HG03460 (cell line): Measurements from ENCODE around the gene CACNG4.
"Not testable (repeated sequence)": the region's sequence is repeated elsewhere in the genome, so short reads cannot be mapped to it uniquely, and the experiment has no call there.

Source experiments
- ATAC-seq: cut with Tn5 transposase; IDR thresholded peaks from one replicate; pipeline ENCODE4 v1.9.1; 2021; ENCODE audit not compliant: unreplicated experiment

The CACNG4 gene

DNA sequence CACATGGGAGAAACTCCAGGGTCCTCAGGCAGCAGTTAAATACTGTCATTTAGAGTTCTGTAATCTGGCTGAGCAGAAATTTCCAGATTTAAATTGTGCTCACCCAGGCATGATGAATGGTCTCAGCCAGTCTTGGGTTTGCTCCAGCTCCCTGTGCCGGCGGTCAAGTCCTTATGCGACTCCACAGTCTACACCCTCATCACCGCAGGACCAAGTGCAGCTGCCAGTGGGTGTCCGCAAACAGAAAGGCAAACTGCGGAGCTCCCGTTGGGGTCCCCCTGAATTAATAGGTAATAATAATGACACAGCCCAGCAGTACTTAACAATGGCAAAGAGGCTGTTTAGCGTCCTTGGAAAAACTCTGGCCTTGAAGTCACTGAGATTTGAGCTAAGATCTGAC is 3.9 kb upstream of the CACNG4 start:
- no peak for ATAC-seq

- ATAC-seq: no peak
These were observed 992 bp upstream of the CACNG4 start for GRCh38 chr17:66963521-66963908.

- ATAC-seq: no peak
These were observed 658 bp downstream of the CACNG4 start for GRCh38 chr17:66964930-66965800.

- no peak for ATAC-seq
These were observed 1.3 kb downstream of the CACNG4 start for GRCh38 chr17:66965801-66966262.

DNA sequence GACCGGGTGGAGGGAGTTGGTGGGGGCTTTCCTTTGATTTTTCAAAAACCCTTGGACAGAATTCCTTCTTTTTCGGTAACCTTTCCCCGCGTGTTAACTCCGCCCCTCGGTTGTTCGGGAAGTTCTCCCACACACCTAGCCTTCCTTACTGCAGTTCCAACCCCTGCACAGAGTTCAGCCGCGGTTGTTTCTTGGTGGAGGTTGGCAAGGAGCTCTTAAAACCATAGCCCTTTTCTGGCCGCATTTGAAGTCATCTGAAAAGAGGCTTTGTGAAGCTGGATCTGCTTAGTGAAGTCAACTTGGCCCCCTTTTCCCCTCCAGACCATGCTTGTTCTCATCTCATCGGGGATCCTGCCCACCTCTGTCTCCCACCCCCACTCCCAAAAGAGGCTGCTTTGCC is 1.8 kb downstream of the CACNG4 start:
- ATAC-seq: no peak

- ATAC-seq: no peak
These were observed 2.4 kb downstream of the CACNG4 start for GRCh38 chr17:66966704-66967418.

- ATAC-seq: no peak
These were observed 3.5 kb downstream of the CACNG4 start for GRCh38 chr17:66967837-66968543.

DNA sequence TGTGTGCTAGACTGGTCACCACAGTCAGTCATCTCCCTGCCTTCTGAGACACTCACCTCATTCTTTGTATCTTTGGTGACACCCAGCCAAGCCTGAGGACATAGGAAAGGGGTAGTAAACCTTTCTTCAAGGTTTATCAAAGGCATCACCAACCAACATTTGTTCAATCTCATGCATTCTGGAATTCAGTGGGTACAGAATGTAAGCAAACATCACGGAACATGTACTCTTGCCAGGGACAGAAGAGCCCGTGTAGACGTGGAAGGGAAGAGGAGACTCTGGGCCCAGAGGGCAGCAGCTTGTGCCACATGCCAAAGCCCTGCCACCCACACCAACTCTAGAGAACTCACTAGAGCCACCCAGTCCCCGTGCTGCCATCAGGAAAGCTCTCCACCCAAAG is 4.4 kb downstream of the CACNG4 start:
- no peak for ATAC-seq

DNA sequence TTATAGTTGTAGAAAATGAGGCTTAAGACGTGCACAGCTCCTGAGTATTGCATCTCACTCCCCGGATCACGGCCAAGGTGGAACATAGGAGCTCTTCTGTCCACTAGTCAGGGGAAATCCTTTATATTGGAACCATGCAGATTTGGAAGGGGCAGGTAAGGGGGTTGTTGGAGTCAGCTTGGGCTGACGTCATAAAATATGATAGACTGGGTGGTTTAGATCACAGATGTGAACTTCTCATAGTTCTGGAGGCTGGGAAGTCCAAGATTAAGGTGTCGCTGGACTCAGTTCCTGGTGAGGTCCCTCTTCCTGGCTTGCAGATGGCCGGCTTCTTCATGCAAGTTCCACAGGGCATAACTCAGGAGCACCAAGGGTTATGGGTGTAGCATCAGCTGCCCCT is 5.6 kb downstream of the CACNG4 start:
- ATAC-seq: no peak

- ATAC-seq: no peak
These were observed 6.3 kb downstream of the CACNG4 start for GRCh38 chr17:66970797-66971196.

DNA sequence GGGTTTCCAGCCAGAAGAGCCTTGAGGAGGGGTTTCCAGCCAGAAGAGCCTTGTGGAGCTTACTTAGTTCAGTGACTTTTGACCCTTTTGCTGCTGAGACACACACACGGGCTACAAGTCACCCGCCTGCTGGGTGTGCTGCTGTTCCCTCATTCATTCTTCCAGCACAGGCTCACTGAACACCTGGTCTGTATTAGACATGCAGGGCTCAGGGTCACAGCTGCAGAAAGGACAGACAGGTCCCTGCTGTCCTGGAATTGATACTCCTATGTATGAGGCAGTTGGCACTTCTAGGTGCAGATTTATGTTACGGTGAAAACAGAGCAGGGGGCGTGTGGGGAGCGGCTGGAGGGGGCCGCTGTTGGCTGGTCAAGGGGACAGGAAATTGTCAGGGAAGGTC is 6.8 kb downstream of the CACNG4 start:
- no peak for ATAC-seq

GRCh38 chr17:66971730-66972441 is 7.4 kb downstream of the CACNG4 start:
- no peak for ATAC-seq

GRCh38 chr17:66972442-66972830 is 7.9 kb downstream of the CACNG4 start:
- not testable (repeated sequence) for ATAC-seq

DNA sequence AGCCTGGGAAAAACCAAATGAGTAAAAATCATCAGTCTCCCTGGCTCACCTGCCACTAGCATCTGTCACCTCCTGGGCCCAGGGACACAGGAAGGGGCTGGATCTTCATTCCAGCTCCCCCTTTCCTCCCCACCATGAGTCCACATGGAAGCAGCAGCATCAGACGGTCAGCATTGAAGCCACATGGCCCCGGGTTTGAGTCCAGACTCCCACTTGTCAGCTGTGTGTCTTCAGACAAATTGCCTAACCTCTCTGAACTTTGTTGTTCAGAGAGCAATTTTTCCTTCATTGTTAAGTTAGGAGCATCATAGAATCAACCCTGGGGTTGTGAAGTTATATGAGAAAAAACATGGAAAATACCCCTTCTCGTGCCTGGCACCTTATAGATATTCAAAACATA is 10.7 kb downstream of the CACNG4 start:
- no peak for ATAC-seq

- no peak for ATAC-seq
These were observed 11.3 kb downstream of the CACNG4 start for GRCh38 chr17:66975614-66976378.

DNA sequence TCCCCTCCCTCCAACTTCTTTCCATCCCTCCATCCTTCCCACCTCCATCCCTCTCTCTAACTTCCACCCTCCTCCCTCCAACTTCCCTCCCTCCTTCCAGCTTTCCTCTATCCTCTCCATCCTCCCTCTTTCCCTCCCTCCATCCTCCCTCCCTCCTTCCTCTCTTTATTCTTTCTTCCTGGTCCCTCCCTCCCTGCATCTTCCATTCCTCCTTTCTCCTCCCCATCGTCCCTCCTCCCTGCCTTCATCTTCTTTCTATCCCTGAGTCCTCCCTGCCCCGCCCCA is 11.8 kb downstream of the CACNG4 start:
- no peak for ATAC-seq

- ATAC-seq: no peak
These were observed 12.3 kb downstream of the CACNG4 start for GRCh38 chr17:66976781-66977201.

GRCh38 chr17:66978514-66979061 is 14.1 kb downstream of the CACNG4 start:
- no peak for ATAC-seq

DNA sequence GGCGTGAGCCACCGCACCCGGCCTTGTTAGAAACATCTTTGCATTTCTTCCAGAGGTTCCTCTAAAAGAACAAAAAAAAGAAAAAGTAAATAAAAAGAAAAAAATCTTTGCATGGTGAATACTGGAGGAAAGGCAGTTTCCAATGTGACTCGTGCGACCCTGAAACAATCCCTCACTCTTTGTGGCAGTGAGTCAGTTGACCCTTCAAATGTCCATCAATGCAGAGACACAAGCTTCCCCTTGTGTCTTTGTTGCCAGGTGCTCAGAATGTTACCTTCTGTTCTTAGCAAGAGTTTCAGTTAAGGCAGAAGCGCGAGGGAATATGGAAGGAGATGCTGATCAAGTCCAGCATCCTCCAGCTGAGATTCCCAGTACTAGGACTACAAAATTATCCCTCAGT is 16.4 kb downstream of the CACNG4 start:
- no peak for ATAC-seq

GRCh38 chr17:66981983-66982508 is 17.5 kb downstream of the CACNG4 start:
- no peak for ATAC-seq
